ENCODE data around the gene SLC1A7. TPM values are rescaled to one million over a fixed set of nuclear protein-coding genes. Genes with fewer than 3 reads are reported as not detected.

Gene SLC1A7
- total and polyA plus RNA-seq, 2 of the 13 experiments (the other 11 are each of a cell fraction or from before 2014, with no cell fraction given), result 0.04 to 2.0 TPM

- Histone ChIP-seq H3K4me1 (ENCODE audit: insufficient read depth, low read length) (peaks cover 66% of the 10 kb centered on the region), H2AFZ (ENCODE audit: low read length) (no peak overlapping the region), H3K9ac (ENCODE audit: insufficient read depth, low read depth, low read length) (peak overlapping the region; percentile 78; the same call in 1 of the 2 replicates), H4K20me1 (ENCODE audit: insufficient read depth, low read length) (no peaks in the 10 kb centered on the region), H3K9me3 (ENCODE audit: low read length) (no peaks in the 10 kb centered on the region), H3K36me3 (replicated peaks in 1 of 2; ENCODE audit: control insufficient read depth in 1 of 2, insufficient read depth in 2 of 2, low read length in 2 of 2) (no peaks in the 10 kb centered on the region), H3K79me2 (ENCODE audit: insufficient read depth, low read length) (no peaks in the 10 kb centered on the region), H3K4me3 (replicated peaks in 1 of 3; ENCODE audit: insufficient read depth in 1 of 3, low read depth in 2 of 3, low read length in 3 of 3) (peak overlapping the region; percentile 2 to 70 (median 39); a peak in 4 of 6 replicates), H3K27me3 (ENCODE audit: control insufficient read depth in 1 of 2, insufficient read depth in 2 of 2, low read length in 2 of 2) (peaks cover 0 to 2% of the 10 kb centered on the region in 2 experiments; a peak in 1 of 5 replicates), H3K4me2 (ENCODE audit: low read depth, low read length) (peak overlapping the region; percentile 96), H3K27ac (ENCODE audit: extremely low read length, insufficient read depth, low read length) (peak overlapping the region; percentile 88)
- POLR2A ChIA-PET, result interaction anchor here (0.7 to 4.8 kb wide), 27 partner anchors 8 to 442 kb away, joined by 3 to 62 read pairs (median 5); partner anchors contain the start of genes MAGOH and ZYG11B
- no peak for ATAC-seq
- no peak for DNase-seq (ENCODE audit: low spot score)
- intact Hi-C loops (cut with micrococcal nuclease; ENCODE audit: unreplicated experiment), result loop anchor here (10.0 kb wide), 1 partner anchor 591 kb away; the partner anchor contains the start of gene TUT4
- in situ Hi-C loops (cut with HindIII; ENCODE audit: extremely low pct_ligation_motif_present, low pct_unique_long_range_greater_than_20kb), result no loop called here
- BruUV-seq (replicated peaks), result no TSS peak
- no peak for FAIRE-seq
- 8% methylated on average over 5 of the region's 5 CpGs for WGBS (ENCODE audit: low lambda C conversion rate)
- CTCF ChIA-PET (ENCODE audit: low intra/inter-chr PET ratio, low total read pairs), result no interaction called here
- TF ChIP-seq, protein P1, sequence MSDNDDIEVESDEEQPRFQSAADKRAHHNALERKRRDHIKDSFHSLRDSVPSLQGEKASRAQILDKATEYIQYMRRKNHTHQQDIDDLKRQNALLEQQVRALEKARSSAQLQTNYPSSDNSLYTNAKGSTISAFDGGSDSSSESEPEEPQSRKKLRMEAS (IDR thresholded peaks at IDR 0.05), result peak; percentile 13; the same call in 1 of the 2 replicates
- peak; percentile 46; the same call in 1 of the 2 replicates for TF ChIP-seq ZNF780A (CRISPR knock-in tag; IDR thresholded peaks at IDR 0.05)
- no peak for TF ChIP-seq ZNF619 (CRISPR knock-in tag; IDR thresholded peaks at IDR 0.05)
- TF ChIP-seq ZNF501 (CRISPR knock-in tag; IDR thresholded peaks at IDR 0.05), result peak; percentile 4; the same call in 1 of the 2 replicates
- TF ChIP-seq, protein P2, sequence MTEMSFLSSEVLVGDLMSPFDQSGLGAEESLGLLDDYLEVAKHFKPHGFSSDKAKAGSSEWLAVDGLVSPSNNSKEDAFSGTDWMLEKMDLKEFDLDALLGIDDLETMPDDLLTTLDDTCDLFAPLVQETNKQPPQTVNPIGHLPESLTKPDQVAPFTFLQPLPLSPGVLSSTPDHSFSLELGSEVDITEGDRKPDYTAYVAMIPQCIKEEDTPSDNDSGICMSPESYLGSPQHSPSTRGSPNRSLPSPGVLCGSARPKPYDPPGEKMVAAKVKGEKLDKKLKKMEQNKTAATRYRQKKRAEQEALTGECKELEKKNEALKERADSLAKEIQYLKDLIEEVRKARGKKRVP (CRISPR knock-in tag; IDR thresholded peaks at IDR 0.05), result 0 out of 4 replicates have a peak, but pooled peaks of 1 of the 2 experiments have one; percentile 2
- 0 out of 2 replicates have a peak, but pooled peaks have one; percentile 26 for TF ChIP-seq ZBTB8A (CRISPR knock-in tag; IDR thresholded peaks at IDR 0.05; ENCODE audit: borderline replicate concordance, low read depth)
- TF ChIP-seq ZNF121 (CRISPR knock-in tag; IDR thresholded peaks at IDR 0.05), result 0 out of 2 replicates have a peak, but pooled peaks have one; percentile 7
- peak; percentile 49; the same call in 1 of the 2 replicates for TF ChIP-seq RARA (CRISPR knock-in tag; IDR thresholded peaks at IDR 0.05)
- 0 out of 2 replicates have a peak, but pooled peaks have one; percentile 4 for TF ChIP-seq ZNF607 (CRISPR knock-in tag; IDR thresholded peaks at IDR 0.05; ENCODE audit: borderline replicate concordance)
- 0 out of 2 replicates have a peak, but pooled peaks have one; percentile 9 for TF ChIP-seq SNAPC2 (CRISPR knock-in tag; IDR thresholded peaks at IDR 0.05)
- TF ChIP-seq ZNF232 (CRISPR knock-in tag; IDR thresholded peaks at IDR 0.05; ENCODE audit: borderline replicate concordance), result 0 out of 2 replicates have a peak, but pooled peaks have one; percentile 15
- TF ChIP-seq TOPORS (CRISPR knock-in tag; IDR thresholded peaks at IDR 0.05), result no peak; the same call in 1 of the 2 replicates
- TF ChIP-seq MAZ (IDR thresholded peaks at IDR 0.05; ENCODE audit: borderline replicate concordance, low read depth, low read length), result peak; percentile 28; the same call in 1 of the 2 replicates
- no peak for TF ChIP-seq MAZ (CRISPR knock-in tag; IDR thresholded peaks at IDR 0.05; ENCODE audit: low read depth)
- TF ChIP-seq, protein P3, sequence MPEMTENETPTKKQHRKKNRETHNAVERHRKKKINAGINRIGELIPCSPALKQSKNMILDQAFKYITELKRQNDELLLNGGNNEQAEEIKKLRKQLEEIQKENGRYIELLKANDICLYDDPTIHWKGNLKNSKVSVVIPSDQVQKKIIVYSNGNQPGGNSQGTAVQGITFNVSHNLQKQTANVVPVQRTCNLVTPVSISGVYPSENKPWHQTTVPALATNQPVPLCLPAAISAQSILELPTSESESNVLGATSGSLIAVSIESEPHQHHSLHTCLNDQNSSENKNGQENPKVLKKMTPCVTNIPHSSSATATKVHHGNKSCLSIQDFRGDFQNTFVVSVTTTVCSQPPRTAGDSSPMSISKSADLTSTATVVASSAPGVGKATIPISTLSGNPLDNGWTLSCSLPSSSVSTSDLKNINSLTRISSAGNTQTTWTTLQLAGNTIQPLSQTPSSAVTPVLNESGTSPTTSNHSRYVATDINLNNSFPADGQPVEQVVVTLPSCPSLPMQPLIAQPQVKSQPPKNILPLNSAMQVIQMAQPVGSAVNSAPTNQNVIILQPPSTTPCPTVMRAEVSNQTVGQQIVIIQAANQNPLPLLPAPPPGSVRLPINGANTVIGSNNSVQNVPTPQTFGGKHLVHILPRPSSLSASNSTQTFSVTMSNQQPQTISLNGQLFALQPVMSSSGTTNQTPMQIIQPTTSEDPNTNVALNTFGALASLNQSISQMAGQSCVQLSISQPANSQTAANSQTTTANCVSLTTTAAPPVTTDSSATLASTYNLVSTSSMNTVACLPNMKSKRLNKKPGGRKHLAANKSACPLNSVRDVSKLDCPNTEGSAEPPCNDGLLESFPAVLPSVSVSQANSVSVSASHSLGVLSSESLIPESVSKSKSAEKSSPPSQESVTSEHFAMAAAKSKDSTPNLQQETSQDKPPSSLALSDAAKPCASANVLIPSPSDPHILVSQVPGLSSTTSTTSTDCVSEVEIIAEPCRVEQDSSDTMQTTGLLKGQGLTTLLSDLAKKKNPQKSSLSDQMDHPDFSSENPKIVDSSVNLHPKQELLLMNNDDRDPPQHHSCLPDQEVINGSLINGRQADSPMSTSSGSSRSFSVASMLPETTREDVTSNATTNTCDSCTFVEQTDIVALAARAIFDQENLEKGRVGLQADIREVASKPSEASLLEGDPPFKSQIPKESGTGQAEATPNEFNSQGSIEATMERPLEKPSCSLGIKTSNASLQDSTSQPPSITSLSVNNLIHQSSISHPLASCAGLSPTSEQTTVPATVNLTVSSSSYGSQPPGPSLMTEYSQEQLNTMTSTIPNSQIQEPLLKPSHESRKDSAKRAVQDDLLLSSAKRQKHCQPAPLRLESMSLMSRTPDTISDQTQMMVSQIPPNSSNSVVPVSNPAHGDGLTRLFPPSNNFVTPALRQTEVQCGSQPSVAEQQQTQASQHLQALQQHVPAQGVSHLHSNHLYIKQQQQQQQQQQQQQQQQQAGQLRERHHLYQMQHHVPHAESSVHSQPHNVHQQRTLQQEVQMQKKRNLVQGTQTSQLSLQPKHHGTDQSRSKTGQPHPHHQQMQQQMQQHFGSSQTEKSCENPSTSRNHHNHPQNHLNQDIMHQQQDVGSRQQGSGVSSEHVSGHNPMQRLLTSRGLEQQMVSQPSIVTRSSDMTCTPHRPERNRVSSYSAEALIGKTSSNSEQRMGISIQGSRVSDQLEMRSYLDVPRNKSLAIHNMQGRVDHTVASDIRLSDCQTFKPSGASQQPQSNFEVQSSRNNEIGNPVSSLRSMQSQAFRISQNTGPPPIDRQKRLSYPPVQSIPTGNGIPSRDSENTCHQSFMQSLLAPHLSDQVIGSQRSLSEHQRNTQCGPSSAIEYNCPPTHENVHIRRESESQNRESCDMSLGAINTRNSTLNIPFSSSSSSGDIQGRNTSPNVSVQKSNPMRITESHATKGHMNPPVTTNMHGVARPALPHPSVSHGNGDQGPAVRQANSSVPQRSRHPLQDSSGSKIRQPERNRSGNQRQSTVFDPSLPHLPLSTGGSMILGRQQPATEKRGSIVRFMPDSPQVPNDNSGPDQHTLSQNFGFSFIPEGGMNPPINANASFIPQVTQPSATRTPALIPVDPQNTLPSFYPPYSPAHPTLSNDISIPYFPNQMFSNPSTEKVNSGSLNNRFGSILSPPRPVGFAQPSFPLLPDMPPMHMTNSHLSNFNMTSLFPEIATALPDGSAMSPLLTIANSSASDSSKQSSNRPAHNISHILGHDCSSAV (CRISPR knock-in tag; IDR thresholded peaks at IDR 0.05; ENCODE audit: borderline replicate concordance), result peak; percentile 56; the same call in 1 of the 2 replicates
- TF ChIP-seq POLR2AphosphoS5 (IDR thresholded peaks at IDR 0.05; ENCODE audit: low read depth, low read length), result peak; percentile 96
These were observed 3.1 kb upstream of the SLC1A7 start for GRCh38 chr1:53145619-53145941.

All from HepG2 (cell line).